Neural progenitor cell (in vitro differentiated cells): ENCODE data around the gene MPPED1. TPM values are rescaled to one million over a fixed set of nuclear protein-coding genes. Genes with fewer than 3 reads are reported as not detected.

ENCODE experiments used
- DNase-seq: peaks from one replicate; pipeline ENCODE4 v3.0.0-alpha.2; 2016; ENCODE audit warnings: low spot score
- H2AFZ ChIP-seq: fragments of 200-600 bp; sonication (generic); replicated peaks from 2 replicates; pipeline ENCODE4 v1.6.1; 2016; ENCODE audit warnings: antibody characterized with exemption
- H3F3A ChIP-seq: fragments of 200-600 bp; sonication (generic); 2 replicates; pipeline ENCODE4 v1.6.1; 2016; ENCODE audit warnings: antibody characterized with exemption, low read depth
- H3K27ac ChIP-seq: fragments of 200-600 bp; sonication (generic); 2 replicates; pipeline ENCODE4 v1.5.1; 2016; ENCODE audit warnings: mild to moderate bottlenecking
- H3K27me3 ChIP-seq: fragments of 200-600 bp; sonication (generic); 2 replicates; pipeline ENCODE4 v1.6.1; 2016; ENCODE audit warnings: mild to moderate bottlenecking, moderate library complexity
- H3K36me3 ChIP-seq: fragments of 200-600 bp; sonication (generic); 2 replicates; pipeline ENCODE4 v1.5.1; 2016
- H3K4me1 ChIP-seq: fragments of 200-600 bp; sonication (generic); 2 replicates; pipeline ENCODE4 v1.6.1; 2016; ENCODE audit warnings: mixed run types
- H3K4me2 ChIP-seq: fragments of 200-600 bp; sonication (generic); 2 replicates; pipeline ENCODE4 v1.6.1; 2016
- H3K4me3 ChIP-seq: fragments of 200-600 bp; sonication (generic); 2 replicates; pipeline ENCODE4 v1.5.1; 2016
- H3K79me2 ChIP-seq: fragments of 200-600 bp; sonication (generic); 2 replicates; pipeline ENCODE4 v1.6.1; 2016; ENCODE audit warnings: low read depth
- H3K9ac ChIP-seq: fragments of 200-600 bp; sonication (generic); 2 replicates; pipeline ENCODE4 v1.6.1; 2016
- H3K9me3 ChIP-seq: fragments of 200-600 bp; sonication (generic); 2 replicates; pipeline ENCODE4 v1.5.1; 2016; ENCODE audit warnings: low read depth
- H4K20me1 ChIP-seq: fragments of 200-600 bp; sonication (generic); 2 replicates; pipeline ENCODE4 v1.6.1; 2016; ENCODE audit warnings: low read depth
- H3K27ac Mint-ChIP-seq: 3 replicates; pipeline ENCODE4 v1.8.0; 2021; ENCODE audit warnings: mixed read lengths
- H3K27me3 Mint-ChIP-seq: 2 replicates; pipeline ENCODE4 v1.8.0; 2022; ENCODE audit warnings: low read depth, mild to moderate bottlenecking, inconsistent platforms, moderate library complexity, mixed read lengths; ENCODE audit not compliant: insufficient read depth
- H3K36me3 Mint-ChIP-seq: 3 replicates; pipeline ENCODE4 v1.8.0; 2021; ENCODE audit warnings: mixed read lengths
- H3K4me1 Mint-ChIP-seq: 3 replicates; pipeline ENCODE4 v1.8.0; 2021; ENCODE audit warnings: mixed read lengths
- H3K4me3 Mint-ChIP-seq: 3 replicates; pipeline ENCODE4 v1.8.0; 2021; ENCODE audit warnings: mild to moderate bottlenecking, moderate library complexity, mixed read lengths
- H3K9me3 Mint-ChIP-seq: 3 replicates; pipeline ENCODE4 v1.8.0; 2020; ENCODE audit warnings: mixed read lengths
- EZH2 ChIP-seq: fragments of 200-600 bp; sonication (generic); IDR thresholded peaks from 2 replicates; pipeline ENCODE4 v1.6.1; 2017; ENCODE audit warnings: antibody characterized with exemption, mild to moderate bottlenecking, moderate library complexity
- EZH2phosphoT487 ChIP-seq: fragments of 200-600 bp; sonication (generic); IDR thresholded peaks from 2 replicates; pipeline ENCODE4 v1.6.1; 2017; ENCODE audit warnings: antibody characterized with exemption
- total RNA-seq: library from RNA; depleted of rRNA; stranded (reverse); fragments of >200 nt; gene quantifications from 2 replicates; pipeline ENCODE4 v1.2.3, GENCODE V29; 2015; ENCODE audit warnings: low replicate concordance
- TF ChIP-seq, protein P1 (sequence below): fragments of 200-600 bp; sonication (generic); IDR thresholded peaks from 2 replicates; pipeline ENCODE4 v1.5.1; 2017; ENCODE audit warnings: antibody characterized with exemption, mild to moderate bottlenecking

MPPED1 gene
- total RNA-seq, 1 donor from 2014 or later, result 2.0 TPM

DNA sequence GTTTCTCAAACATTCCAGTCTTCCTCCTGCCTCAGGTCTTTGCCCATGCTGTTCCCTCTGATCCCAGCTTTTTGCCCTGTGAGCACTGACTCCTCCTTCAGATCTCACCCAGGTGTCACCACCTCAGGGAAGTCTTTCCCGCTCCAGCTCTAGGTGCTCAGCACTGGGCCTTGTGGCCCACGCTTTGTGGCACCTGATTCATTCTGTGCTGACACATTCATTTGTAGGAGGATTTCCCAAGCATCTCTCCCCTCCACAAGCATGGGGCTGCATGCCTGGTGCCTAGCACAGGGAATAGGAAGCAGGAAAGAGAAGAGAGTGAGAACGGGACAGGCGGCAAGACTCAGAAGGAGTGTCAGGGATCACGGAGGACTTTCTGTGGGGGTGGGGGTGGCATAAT lies 17.6 kb downstream of the MPPED1 start:
- H3K4me1 ChIP-seq, result peaks cover 25% of the 10 kb centered on the region
- no peak for DNase-seq
- H3K9me3 ChIP-seq, result no peaks in the 10 kb centered on the region
- Mint-ChIP-seq H3K4me1 (peaks cover 17% of the 10 kb centered on the region), H3K4me3 (no peak overlapping the region), H3K9me3 (no peaks in the 10 kb centered on the region), H3K36me3 (no peaks in the 10 kb centered on the region), H3K27me3 (peaks cover 19% of the 10 kb centered on the region), H3K27ac (no peak overlapping the region)
- no peak overlapping the region for H3K4me3 ChIP-seq
- TF ChIP-seq EZH2 (no peak), EZH2phosphoT487 (no peak)
- TF ChIP-seq, protein P1, sequence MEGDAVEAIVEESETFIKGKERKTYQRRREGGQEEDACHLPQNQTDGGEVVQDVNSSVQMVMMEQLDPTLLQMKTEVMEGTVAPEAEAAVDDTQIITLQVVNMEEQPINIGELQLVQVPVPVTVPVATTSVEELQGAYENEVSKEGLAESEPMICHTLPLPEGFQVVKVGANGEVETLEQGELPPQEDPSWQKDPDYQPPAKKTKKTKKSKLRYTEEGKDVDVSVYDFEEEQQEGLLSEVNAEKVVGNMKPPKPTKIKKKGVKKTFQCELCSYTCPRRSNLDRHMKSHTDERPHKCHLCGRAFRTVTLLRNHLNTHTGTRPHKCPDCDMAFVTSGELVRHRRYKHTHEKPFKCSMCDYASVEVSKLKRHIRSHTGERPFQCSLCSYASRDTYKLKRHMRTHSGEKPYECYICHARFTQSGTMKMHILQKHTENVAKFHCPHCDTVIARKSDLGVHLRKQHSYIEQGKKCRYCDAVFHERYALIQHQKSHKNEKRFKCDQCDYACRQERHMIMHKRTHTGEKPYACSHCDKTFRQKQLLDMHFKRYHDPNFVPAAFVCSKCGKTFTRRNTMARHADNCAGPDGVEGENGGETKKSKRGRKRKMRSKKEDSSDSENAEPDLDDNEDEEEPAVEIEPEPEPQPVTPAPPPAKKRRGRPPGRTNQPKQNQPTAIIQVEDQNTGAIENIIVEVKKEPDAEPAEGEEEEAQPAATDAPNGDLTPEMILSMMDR, result no peak
- H3K27ac ChIP-seq, result no peak overlapping the region
- no peak overlapping the region for H2AFZ ChIP-seq
- H3K36me3 ChIP-seq, result no peaks in the 10 kb centered on the region
- peaks cover 12% of the 10 kb centered on the region for H3K27me3 ChIP-seq
- H3K4me2 ChIP-seq, result no peak overlapping the region
- no peaks in the 10 kb centered on the region for H3K79me2 ChIP-seq
- no peak overlapping the region for H3K9ac ChIP-seq
- no peaks in the 10 kb centered on the region for H4K20me1 ChIP-seq
- H3F3A ChIP-seq, result no peaks in the 10 kb centered on the region

DNA sequence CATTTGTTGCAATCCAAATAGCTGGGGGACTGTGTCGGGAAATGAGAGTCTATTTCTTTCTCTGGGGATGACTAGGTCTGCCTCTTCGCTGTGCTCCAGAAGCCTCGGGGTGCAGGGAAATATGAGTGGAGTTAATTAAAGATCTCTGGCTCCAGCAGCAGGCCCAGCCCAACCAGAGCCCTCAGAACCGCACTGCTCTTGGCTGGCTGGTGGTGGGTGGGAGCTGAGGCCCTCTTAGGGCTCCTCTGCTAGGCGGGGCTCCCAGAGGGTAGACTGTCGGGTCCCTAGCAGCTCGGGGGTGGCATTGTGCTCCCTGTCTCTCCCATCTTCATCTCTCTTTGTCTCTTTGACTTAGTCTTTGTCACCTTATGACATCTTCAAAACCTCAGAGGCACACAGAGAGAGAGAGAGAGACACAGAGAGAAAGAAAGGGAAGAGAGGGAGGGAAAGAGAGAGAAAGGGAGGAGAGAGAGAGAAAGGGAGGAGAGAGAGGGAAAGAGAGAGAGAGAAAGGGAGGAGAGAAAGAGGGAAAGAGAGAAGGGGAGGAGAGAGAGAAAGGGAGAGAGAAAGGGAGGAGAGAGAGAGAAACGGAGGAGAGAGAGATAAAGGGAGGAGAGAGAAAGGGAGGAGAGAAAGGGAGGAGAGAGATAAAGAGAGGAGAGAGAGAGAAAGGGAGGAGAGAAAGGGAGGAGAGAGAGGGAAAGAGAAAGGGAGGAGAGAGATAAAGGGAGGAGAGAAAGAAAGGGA lies 20.2 kb downstream of the MPPED1 start:
- peaks cover 19% of the 10 kb centered on the region for H3K27me3 Mint-ChIP-seq
- H3K36me3 Mint-ChIP-seq, result no peaks in the 10 kb centered on the region
- Histone ChIP-seq H3K79me2 (no peaks in the 10 kb centered on the region), H3K27me3 (peaks cover 12% of the 10 kb centered on the region), H3K4me1 (peaks cover 8% of the 10 kb centered on the region), H3K4me2 (no peak overlapping the region), H3K27ac (no peak overlapping the region), H3K9me3 (no peaks in the 10 kb centered on the region), H3K4me3 (no peak overlapping the region), H2AFZ (no peak overlapping the region), H3K9ac (no peak overlapping the region), H3F3A (no peaks in the 10 kb centered on the region), H4K20me1 (no peaks in the 10 kb centered on the region), H3K36me3 (no peaks in the 10 kb centered on the region)
- no peaks in the 10 kb centered on the region for H3K9me3 Mint-ChIP-seq
- H3K4me3 Mint-ChIP-seq, result no peak overlapping the region
- H3K4me1 Mint-ChIP-seq, result peaks cover 9% of the 10 kb centered on the region
- DNase-seq, result no peak
- no peak overlapping the region for H3K27ac Mint-ChIP-seq
- no peak for TF ChIP-seq EZH2
- TF ChIP-seq, protein P1, result no peak
- no peak for TF ChIP-seq EZH2phosphoT487

DNA sequence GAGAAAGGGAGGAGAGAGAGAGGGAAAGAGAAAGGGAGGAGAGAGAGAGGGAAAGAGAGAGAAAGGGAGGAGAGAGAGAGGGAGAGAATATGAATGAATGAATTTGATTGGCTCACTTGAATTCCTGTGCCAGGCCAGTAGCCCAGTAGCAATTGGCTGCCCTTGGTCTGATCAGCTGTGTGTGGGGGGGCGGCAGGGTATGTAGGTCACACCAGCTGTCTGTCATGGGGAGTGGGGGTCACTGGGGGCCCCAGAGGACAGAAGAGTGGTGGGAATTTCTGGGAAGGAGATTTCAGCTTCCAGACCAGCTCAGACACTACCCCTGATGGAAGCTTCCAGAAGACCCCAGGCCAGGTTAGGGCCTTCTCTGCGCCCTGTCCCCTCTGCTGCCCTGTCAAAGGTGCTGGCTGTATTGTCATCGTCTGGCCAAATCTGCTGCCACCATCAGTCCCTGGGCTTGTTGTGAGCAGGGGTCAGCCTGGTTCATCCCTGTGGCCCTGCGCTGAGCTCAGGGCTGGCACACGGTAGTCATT lies 21.1 kb downstream of the MPPED1 start:
- Mint-ChIP-seq H3K9me3 (no peaks in the 10 kb centered on the region), H3K4me3 (peak overlapping the region; percentile 24), H3K27me3 (peaks cover 25% of the 10 kb centered on the region), H3K4me1 (peaks cover 7% of the 10 kb centered on the region), H3K27ac (no peak overlapping the region), H3K36me3 (no peaks in the 10 kb centered on the region)
- no peak overlapping the region for H3K27ac ChIP-seq
- H3K9me3 ChIP-seq, result no peaks in the 10 kb centered on the region
- no peaks in the 10 kb centered on the region for H3K79me2 ChIP-seq
- H3K9ac ChIP-seq, result no peak overlapping the region
- H3K4me3 ChIP-seq, result no peak overlapping the region
- H3K4me2 ChIP-seq, result no peak overlapping the region
- TF ChIP-seq EZH2phosphoT487 (no peak), EZH2 (no peak)
- TF ChIP-seq, protein P1, result no peak
- H3K36me3 ChIP-seq, result no peaks in the 10 kb centered on the region
- H2AFZ ChIP-seq, result no peak overlapping the region
- H3F3A ChIP-seq, result no peaks in the 10 kb centered on the region
- no peaks in the 10 kb centered on the region for H4K20me1 ChIP-seq
- no peak for DNase-seq
- H3K4me1 ChIP-seq, result peaks cover 5% of the 10 kb centered on the region
- H3K27me3 ChIP-seq, result peaks cover 12% of the 10 kb centered on the region
